ENCODE measurements around the gene KRTAP5-3.

GRCh38 chr11:1630271-1630670 is 22.0 kb upstream of the KRTAP5-3 start:
- TF ChIP-seq CTCF (IDR thresholded peaks at IDR 0.05): no peak
- no peak for TF ChIP-seq ZFX (IDR thresholded peaks at IDR 0.05; ENCODE audit: borderline replicate concordance)
